HUES64 (cell line): ENCODE results near the gene SERPINB1.

Source experiments
- H3K27ac ChIP-seq: 2 replicates; pipeline ENCODE4 v1.7.0; 2013; ENCODE audit warnings: low read depth, low read length, inconsistent platforms
- H3K27me3 ChIP-seq: 2 replicates; pipeline ENCODE4 v1.6.1; 2013; ENCODE audit warnings: mild to moderate bottlenecking, low read length; ENCODE audit not compliant: insufficient read depth
- H3K36me3 ChIP-seq: 2 replicates; pipeline ENCODE4 v1.6.1; 2013; ENCODE audit warnings: mild to moderate bottlenecking, low read length; ENCODE audit not compliant: insufficient read depth
- H3K4me1 ChIP-seq: 2 replicates; pipeline ENCODE4 v1.6.1; 2013; ENCODE audit warnings: mild to moderate bottlenecking, low read length, moderate library complexity; ENCODE audit not compliant: insufficient read depth
- H3K4me3 ChIP-seq: 2 replicates; pipeline ENCODE4 v1.5.1; 2013; ENCODE audit warnings: mild to moderate bottlenecking, low read length, moderate library complexity
- H3K9ac ChIP-seq: 2 replicates; pipeline ENCODE4 v1.6.1; 2013; ENCODE audit warnings: mild to moderate bottlenecking, low read depth, low read length
- H3K9me3 ChIP-seq: 2 replicates; pipeline ENCODE4 v1.6.1; 2013; ENCODE audit warnings: low read depth, low read length; ENCODE audit not compliant: insufficient read depth
- WGBS: fragments of 150-250, 120-280 bp; methylation state at CpG from one replicate; pipeline ENCODE4 v1.1.7; 2013; ENCODE audit warnings: missing lambda C conversion rate; 5-methylcytosine and 5-hydroxymethylcytosine counted together

Gene SERPINB1

GRCh38 chr6:2829253-2829652 is 12.4 kb downstream of the SERPINB1 start:
- WGBS, result no CpG with 5 or more reads among the region's 2 CpGs
- no peak overlapping the region for H3K27ac ChIP-seq
- H3K9ac ChIP-seq, result no peak overlapping the region

GRCh38 chr6:2828629-2829028 is 13.0 kb downstream of the SERPINB1 start:
- WGBS, result 94% methylated on average over 4 of the region's 4 CpGs
- H3K9ac ChIP-seq, result no peak overlapping the region
- H3K9me3 ChIP-seq, result no peaks in the 10 kb centered on the region
- H3K4me1 ChIP-seq, result no peaks in the 10 kb centered on the region
- H3K27ac ChIP-seq, result no peak overlapping the region
- no peaks in the 10 kb centered on the region for H3K36me3 ChIP-seq
- H3K27me3 ChIP-seq, result no peaks in the 10 kb centered on the region
- H3K4me3 ChIP-seq, result no peak overlapping the region

More at GRCh38 chr6:2829253-2829652, 12.4 kb downstream of the SERPINB1 start:
- H3K4me1 ChIP-seq, result no peaks in the 10 kb centered on the region
- H3K9me3 ChIP-seq, result no peaks in the 10 kb centered on the region
- H3K27me3 ChIP-seq, result no peaks in the 10 kb centered on the region
- no peaks in the 10 kb centered on the region for H3K36me3 ChIP-seq
- no peak overlapping the region for H3K4me3 ChIP-seq

- no peak overlapping the region for H3K9ac ChIP-seq
- no peaks in the 10 kb centered on the region for H3K36me3 ChIP-seq
- H3K9me3 ChIP-seq, result no peaks in the 10 kb centered on the region
- WGBS, result 94% methylated on average over 5 of the region's 6 CpGs
- H3K4me1 ChIP-seq, result no peaks in the 10 kb centered on the region
- H3K4me3 ChIP-seq, result no peak overlapping the region
- H3K27ac ChIP-seq, result no peak overlapping the region
- no peaks in the 10 kb centered on the region for H3K27me3 ChIP-seq
These were observed 14.5 kb downstream of the SERPINB1 start for GRCh38 chr6:2827142-2827541.

- Histone ChIP-seq H3K9ac (no peak overlapping the region), H3K4me1 (no peaks in the 10 kb centered on the region), H3K36me3 (no peaks in the 10 kb centered on the region), H3K4me3 (no peak overlapping the region), H3K9me3 (no peaks in the 10 kb centered on the region), H3K27ac (no peak overlapping the region), H3K27me3 (no peaks in the 10 kb centered on the region)
- 90% methylated on average over 1 of the region's 2 CpGs for WGBS
These were observed 15.5 kb downstream of the SERPINB1 start for GRCh38 chr6:2826131-2826530.

GRCh38 chr6:2823104-2823850 is 18.4 kb downstream of the SERPINB1 start:
- H3K4me3 ChIP-seq, result no peak overlapping the region
- no peak overlapping the region for H3K9ac ChIP-seq
- WGBS, result 98% methylated on average over 7 of the region's 7 CpGs
- H3K9me3 ChIP-seq, result no peaks in the 10 kb centered on the region
- no peak overlapping the region for H3K27ac ChIP-seq
- H3K4me1 ChIP-seq, result no peaks in the 10 kb centered on the region
- no peaks in the 10 kb centered on the region for H3K27me3 ChIP-seq
- H3K36me3 ChIP-seq, result no peaks in the 10 kb centered on the region

- no peak overlapping the region for H3K27ac ChIP-seq
- WGBS, result 95% methylated on average over 3 of the region's 3 CpGs
- no peaks in the 10 kb centered on the region for H3K9me3 ChIP-seq
- H3K4me3 ChIP-seq, result no peak overlapping the region
- H3K9ac ChIP-seq, result no peak overlapping the region
- no peaks in the 10 kb centered on the region for H3K4me1 ChIP-seq
- H3K36me3 ChIP-seq, result no peaks in the 10 kb centered on the region
- no peaks in the 10 kb centered on the region for H3K27me3 ChIP-seq
These were observed 20.1 kb downstream of the SERPINB1 start for GRCh38 chr6:2821554-2821953.

- Histone ChIP-seq H3K27me3 (no peaks in the 10 kb centered on the region), H3K9ac (no peak overlapping the region), H3K27ac (no peak overlapping the region), H3K4me3 (no peak overlapping the region), H3K4me1 (no peaks in the 10 kb centered on the region), H3K9me3 (peaks cover 9% of the 10 kb centered on the region), H3K36me3 (no peaks in the 10 kb centered on the region)
- WGBS, result 88% methylated on average over 2 of the region's 2 CpGs
These were observed 21.2 kb downstream of the SERPINB1 start for GRCh38 chr6:2820415-2820814.

GRCh38 chr6:2819978-2820377 is 21.7 kb downstream of the SERPINB1 start:
- Histone ChIP-seq H3K4me3 (no peak overlapping the region), H3K27ac (no peak overlapping the region), H3K27me3 (no peaks in the 10 kb centered on the region), H3K9me3 (peaks cover 13% of the 10 kb centered on the region), H3K9ac (no peak overlapping the region), H3K36me3 (no peaks in the 10 kb centered on the region), H3K4me1 (no peaks in the 10 kb centered on the region)
- 94% methylated on average over 7 of the region's 7 CpGs for WGBS

- no peaks in the 10 kb centered on the region for H3K4me1 ChIP-seq
- H3K4me3 ChIP-seq, result no peak overlapping the region
- H3K9me3 ChIP-seq, result peaks cover 13% of the 10 kb centered on the region
- H3K9ac ChIP-seq, result no peak overlapping the region
- H3K36me3 ChIP-seq, result no peaks in the 10 kb centered on the region
- no peak overlapping the region for H3K27ac ChIP-seq
- no peaks in the 10 kb centered on the region for H3K27me3 ChIP-seq
- WGBS, result 94% methylated on average over 5 of the region's 5 CpGs
These were observed 22.5 kb downstream of the SERPINB1 start for GRCh38 chr6:2819115-2819514.

GRCh38 chr6:2818593-2818992 is 23.1 kb downstream of the SERPINB1 start:
- H3K36me3 ChIP-seq, result no peaks in the 10 kb centered on the region
- peaks cover 13% of the 10 kb centered on the region for H3K9me3 ChIP-seq
- no peak overlapping the region for H3K27ac ChIP-seq
- WGBS, result 99% methylated on average over 3 of the region's 3 CpGs
- H3K27me3 ChIP-seq, result no peaks in the 10 kb centered on the region
- H3K9ac ChIP-seq, result no peak overlapping the region
- H3K4me3 ChIP-seq, result no peak overlapping the region
- H3K4me1 ChIP-seq, result no peaks in the 10 kb centered on the region

- 83% methylated on average over 4 of the region's 4 CpGs for WGBS
- no peaks in the 10 kb centered on the region for H3K36me3 ChIP-seq
- H3K4me3 ChIP-seq, result no peak overlapping the region
- H3K9me3 ChIP-seq, result peaks cover 13% of the 10 kb centered on the region
- no peaks in the 10 kb centered on the region for H3K27me3 ChIP-seq
- no peak overlapping the region for H3K9ac ChIP-seq
- H3K27ac ChIP-seq, result no peak overlapping the region
- H3K4me1 ChIP-seq, result no peaks in the 10 kb centered on the region
These were observed 23.7 kb downstream of the SERPINB1 start for GRCh38 chr6:2817903-2818443.
